Lower leg skin (tissue), 4 donors: ENCODE data around the gene FMOD. TPM values are rescaled to one million over a fixed set of nuclear protein-coding genes. Genes with fewer than 3 reads are reported as not detected.

Experiments
- DNase-seq, 2 donors: peaks; one replicate each; pipeline ENCODE4 v3.0.0-alpha.2; 2019; ENCODE audit warnings: low spot score in 2 of 2
- H3K4me3 ChIP-seq: fragments of 200-600 bp; sonication (generic); 2 replicates; pipeline ENCODE4 v1.5.1; 2017; ENCODE audit warnings: mild to moderate bottlenecking, low read depth; ENCODE audit not compliant: poor library complexity, severe bottlenecking
- POLR2A ChIP-seq, 2 donors: fragments of 450-650 bp; IDR thresholded peaks; one replicate each; pipeline ENCODE4 v1.6.1; 2016 to 2017; ENCODE audit warnings: antibody characterized with exemption in 2 of 2, mild to moderate bottlenecking in 1 of 2, moderate library complexity in 1 of 2
- WGBS, 2 donors: methylation state at CpG; one replicate each; pipeline ENCODE4 v1.1.5; 2018; 5-methylcytosine and 5-hydroxymethylcytosine counted together
- intact Hi-C: fragments of 100-400 bp; cut with DNase I; formaldehyde crosslinking; loops from one replicate; pipeline ENCODE4 v1.15.0; 2023; ENCODE audit warnings: low total_unique reads
- total RNA-seq, 4 donors: library from RNA; depleted of rRNA; stranded (reverse); fragments of >200 nt; gene quantifications; one replicate each; pipeline ENCODE4 v1.1.0, GENCODE V29; 2016
- TF ChIP-seq, protein P1 (sequence below), 3 donors: fragments of 450-650 bp; IDR thresholded peaks; one replicate each; pipeline ENCODE4 v1.5.1; 2016; ENCODE audit warnings: antibody characterized with exemption in 3 of 3, mild to moderate bottlenecking in 3 of 3, moderate library complexity in 2 of 3

Gene FMOD
- total RNA-seq, 4 donors from 2014 or later = 5.6 to 37.7 (median 19.3) TPM

DNA sequence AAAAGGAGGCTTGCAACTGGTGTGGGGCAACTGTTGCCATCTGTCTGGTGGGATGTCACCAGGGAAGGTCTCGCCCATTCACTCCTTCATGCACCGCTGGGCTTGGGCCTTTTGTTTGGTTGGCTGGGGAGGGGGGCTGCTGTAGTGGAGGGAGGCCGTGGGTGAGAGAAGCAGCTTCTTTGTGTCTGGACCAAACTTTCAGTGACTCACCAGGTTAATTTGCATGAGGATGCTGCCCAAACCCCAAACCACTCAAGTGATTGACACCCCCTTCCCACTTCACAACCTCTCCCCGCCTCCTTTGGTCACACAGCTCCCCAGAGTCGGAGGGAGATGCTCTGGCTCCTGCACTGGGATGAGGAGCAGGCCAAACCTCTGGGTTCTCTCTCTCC, 25.9 kb downstream of the FMOD start:
- DNase-seq = no peak
- no peak overlapping the region for H3K4me3 ChIP-seq
- intact Hi-C loops = no loop called here
- no peak for TF ChIP-seq POLR2A (IDR thresholded peaks at IDR 0.05)
- TF ChIP-seq, protein P1, sequence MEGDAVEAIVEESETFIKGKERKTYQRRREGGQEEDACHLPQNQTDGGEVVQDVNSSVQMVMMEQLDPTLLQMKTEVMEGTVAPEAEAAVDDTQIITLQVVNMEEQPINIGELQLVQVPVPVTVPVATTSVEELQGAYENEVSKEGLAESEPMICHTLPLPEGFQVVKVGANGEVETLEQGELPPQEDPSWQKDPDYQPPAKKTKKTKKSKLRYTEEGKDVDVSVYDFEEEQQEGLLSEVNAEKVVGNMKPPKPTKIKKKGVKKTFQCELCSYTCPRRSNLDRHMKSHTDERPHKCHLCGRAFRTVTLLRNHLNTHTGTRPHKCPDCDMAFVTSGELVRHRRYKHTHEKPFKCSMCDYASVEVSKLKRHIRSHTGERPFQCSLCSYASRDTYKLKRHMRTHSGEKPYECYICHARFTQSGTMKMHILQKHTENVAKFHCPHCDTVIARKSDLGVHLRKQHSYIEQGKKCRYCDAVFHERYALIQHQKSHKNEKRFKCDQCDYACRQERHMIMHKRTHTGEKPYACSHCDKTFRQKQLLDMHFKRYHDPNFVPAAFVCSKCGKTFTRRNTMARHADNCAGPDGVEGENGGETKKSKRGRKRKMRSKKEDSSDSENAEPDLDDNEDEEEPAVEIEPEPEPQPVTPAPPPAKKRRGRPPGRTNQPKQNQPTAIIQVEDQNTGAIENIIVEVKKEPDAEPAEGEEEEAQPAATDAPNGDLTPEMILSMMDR (IDR thresholded peaks at IDR 0.05) = no peak
- WGBS, 2 donors = 47 to 63% methylated on average over 5 of the region's 5 CpGs

DNA sequence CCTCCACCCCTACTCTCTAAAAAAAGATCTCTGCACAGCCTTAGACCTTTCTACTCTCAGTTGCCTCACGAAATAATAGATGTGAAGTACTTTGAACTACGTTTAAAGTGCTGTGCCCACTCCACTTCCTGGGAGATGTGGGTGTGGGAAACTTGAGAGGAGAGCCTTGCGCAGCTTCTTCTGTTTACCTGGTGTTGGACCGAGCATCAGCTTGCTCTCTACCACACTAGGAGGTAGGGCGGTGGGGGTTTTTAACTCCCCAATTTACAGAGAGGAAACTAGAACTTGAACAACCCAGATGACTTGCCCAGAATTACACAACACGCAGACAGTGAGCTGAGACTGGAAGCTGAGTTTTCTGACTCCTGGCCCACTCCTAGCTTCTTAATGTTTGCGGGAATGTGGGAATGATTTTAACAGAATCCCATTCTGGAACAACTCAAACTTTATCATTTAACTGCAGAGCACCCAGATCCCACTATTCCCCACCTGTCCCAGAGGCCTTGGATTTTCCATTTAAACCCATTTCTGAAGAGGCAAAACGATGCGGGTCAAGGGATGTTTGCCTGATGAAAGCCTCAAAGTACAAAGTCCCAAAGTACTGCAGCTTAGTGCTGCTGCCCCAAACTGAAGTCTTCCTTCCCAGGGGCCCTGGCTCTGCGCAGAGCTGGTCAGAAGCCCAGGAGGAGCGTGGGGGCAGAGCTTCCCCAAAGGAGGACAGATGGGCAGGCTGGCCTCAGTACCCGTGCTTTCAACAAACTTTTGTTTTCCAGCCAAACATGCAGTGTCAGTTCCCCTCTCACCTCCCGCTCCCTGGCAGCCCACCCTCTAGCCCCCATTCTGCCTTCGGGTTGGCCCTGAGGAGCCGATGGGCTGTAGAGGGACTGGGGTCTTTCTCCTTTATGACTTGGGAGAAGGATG, 26.6 kb downstream of the FMOD start:
- no peak for TF ChIP-seq POLR2A (IDR thresholded peaks at IDR 0.05)
- TF ChIP-seq, protein P1 (IDR thresholded peaks at IDR 0.05) = no peak
- no peak for DNase-seq
- no peak overlapping the region for H3K4me3 ChIP-seq
- WGBS, 2 donors = 70 to 77% methylated on average over 15 of the region's 15 CpGs
- intact Hi-C loops = no loop called here

DNA sequence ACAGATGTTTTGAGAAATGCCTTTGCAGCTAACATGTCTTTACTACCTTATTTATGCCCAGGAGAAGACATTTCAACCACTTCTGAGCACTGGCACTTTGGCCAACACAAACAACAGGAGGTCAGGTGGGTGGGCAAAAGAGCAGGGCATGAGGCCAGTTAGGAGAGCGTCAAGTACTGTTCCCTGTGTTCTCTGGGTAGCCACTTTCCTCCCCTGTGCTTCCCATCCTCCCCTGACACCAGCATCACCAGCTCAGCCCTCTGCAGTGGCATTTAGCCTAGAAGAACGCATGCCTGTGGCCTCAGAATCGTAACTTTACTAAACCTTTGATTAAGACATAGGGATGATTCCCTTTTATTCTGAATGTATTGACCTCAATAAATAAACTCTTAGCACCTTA, 27.3 kb downstream of the FMOD start:
- TF ChIP-seq POLR2A (IDR thresholded peaks at IDR 0.05) = no peak
- TF ChIP-seq, protein P1 (IDR thresholded peaks at IDR 0.05) = no peak
- WGBS, 2 donors = 66 to 69% methylated on average over 3 of the region's 3 CpGs
- H3K4me3 ChIP-seq = no peak overlapping the region
- intact Hi-C loops = no loop called here
- no peak for DNase-seq

DNA sequence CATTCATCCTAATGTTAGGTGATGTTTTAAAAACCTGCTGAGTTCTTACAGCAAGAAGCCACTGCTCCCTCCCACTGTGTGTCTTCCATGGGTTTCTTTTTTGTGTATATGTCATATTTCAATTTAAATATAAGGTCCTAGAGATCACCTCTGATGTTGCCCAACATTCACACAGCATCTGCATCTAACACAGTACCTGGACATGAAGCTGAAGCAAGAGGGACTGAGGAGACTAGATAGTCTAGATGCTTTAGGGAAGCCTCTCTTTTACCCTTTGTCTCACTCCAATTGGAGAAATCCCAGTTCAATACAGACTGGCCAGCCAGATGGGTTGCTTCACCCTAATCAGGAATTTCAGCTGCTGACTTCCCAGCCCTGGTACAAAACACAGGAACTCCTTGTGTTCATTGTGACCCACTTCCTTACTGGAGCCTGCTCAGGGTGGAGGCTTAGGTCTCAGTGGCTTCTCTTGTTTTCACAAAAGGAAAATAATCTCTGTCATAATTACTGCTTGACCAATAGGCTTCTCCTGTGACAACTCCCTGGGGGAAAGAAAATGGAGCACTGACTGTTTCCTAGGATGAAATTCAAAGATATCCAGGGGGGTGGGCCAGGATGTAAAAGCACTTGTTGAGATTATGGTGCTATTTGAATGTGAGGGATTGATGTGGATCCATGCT, 28.3 kb downstream of the FMOD start:
- TF ChIP-seq, protein P1 (IDR thresholded peaks at IDR 0.05) = no peak
- no peak for TF ChIP-seq POLR2A (IDR thresholded peaks at IDR 0.05)
- intact Hi-C loops = no loop called here
- DNase-seq = peak in 1 of 2 donors; percentile 41
- H3K4me3 ChIP-seq = no peak overlapping the region

DNA sequence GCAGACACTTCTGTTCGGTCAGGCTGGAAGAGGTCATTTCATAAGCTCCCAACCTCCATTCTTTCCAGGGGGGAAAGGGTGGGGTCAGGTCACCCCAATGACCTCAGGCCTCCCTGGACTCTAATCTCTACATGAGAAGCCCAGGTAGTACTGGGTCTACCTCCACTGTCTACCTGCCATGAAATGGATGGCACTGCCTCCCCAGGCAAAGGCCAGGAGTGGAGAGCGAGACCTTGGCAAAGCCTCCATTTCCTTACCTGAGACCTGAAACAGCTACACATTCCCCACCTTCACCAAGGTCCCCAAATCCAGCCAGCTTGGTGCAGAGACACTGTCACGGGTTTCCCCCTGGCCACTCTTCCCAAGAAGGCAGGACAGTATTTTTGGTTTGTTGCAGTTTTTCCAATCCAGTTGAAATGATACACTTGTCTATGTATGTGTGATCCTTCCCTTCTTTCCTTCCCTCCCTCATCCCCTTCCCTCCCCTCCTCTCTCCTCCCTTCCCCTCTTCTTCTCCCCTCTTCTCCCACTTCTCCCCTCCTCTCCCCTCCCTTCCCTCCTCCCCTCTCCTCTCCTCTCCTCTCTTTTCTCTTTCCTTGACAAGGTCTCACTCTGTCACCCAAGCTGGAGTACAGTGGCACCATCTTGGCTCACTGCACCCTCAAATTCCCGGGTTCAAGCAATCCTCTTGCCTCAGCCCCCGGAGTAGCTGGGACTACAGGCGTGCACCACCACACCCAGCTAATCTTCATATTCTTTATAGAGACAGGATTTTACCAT, 29.5 kb downstream of the FMOD start:
- no peak for DNase-seq
- WGBS, 2 donors = 80 to 83% methylated on average over 6 of the region's 6 CpGs
- intact Hi-C loops = no loop called here
- TF ChIP-seq, protein P1 (IDR thresholded peaks at IDR 0.05) = no peak
- no peak for TF ChIP-seq POLR2A (IDR thresholded peaks at IDR 0.05)
- H3K4me3 ChIP-seq = no peak overlapping the region
